ENCODE data around the gene PCF11. TPM values are rescaled to one million over a fixed set of nuclear protein-coding genes. Genes with fewer than 3 reads are reported as not detected.
"Not testable (repeated sequence)": the region's sequence is repeated elsewhere in the genome, so short reads cannot be mapped to it uniquely, and the experiment has no call there.

Gene PCF11
- total RNA-seq, 2 donors from 2014 or later = 73.4 to 114 TPM

DNA sequence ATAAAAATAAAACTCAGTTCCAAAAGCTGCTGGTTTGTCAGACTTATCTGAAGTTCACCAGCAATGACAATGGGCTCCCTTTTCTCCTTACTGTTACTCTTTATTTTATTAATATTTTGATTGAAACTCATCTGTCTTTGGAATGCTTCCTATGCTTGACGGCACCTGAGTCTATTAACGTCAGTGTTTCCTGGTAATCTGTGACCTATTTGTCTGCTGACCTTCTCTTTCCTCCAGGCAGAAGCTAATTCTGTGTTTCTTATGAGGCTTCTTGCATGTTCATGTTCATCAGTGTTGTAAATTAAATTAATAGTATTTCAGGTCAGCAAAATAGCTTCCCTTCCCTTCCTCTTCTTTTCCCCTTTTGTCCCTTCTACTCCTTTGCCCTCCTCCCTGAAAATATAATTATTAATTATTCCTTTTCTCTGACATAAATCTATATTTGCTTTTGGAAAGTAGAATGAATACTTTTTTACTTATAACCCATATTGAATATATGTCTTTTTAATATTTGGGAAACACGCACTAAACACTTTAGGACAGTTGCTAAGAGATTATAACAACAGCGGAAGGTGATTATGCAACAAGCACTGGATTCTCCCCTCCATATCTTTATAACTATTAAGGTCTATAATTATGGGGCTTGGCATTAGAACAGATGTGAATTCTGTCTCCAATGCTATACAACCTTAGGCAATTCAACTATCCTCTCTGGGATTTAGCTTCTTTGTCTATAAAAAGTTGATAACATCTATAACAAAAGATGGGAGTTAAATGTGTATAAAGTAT is 32.1 kb upstream of the PCF11 start:
- Histone ChIP-seq H3K27ac (no peak overlapping the region), H3K4me3 (no peak overlapping the region), H3K36me3 (no peaks in the 10 kb centered on the region), H3K9me3 (no peaks in the 10 kb centered on the region), H3K4me1 (ENCODE audit: control insufficient read depth in 1 of 2, low read depth in 2 of 2) (no peaks in the 10 kb centered on the region), H3K27me3 (replicated peaks; ENCODE audit: insufficient read depth) (no peaks in the 10 kb centered on the region)
- no peak for DNase-seq (ENCODE audit: low spot score)
- TF ChIP-seq, protein P1, sequence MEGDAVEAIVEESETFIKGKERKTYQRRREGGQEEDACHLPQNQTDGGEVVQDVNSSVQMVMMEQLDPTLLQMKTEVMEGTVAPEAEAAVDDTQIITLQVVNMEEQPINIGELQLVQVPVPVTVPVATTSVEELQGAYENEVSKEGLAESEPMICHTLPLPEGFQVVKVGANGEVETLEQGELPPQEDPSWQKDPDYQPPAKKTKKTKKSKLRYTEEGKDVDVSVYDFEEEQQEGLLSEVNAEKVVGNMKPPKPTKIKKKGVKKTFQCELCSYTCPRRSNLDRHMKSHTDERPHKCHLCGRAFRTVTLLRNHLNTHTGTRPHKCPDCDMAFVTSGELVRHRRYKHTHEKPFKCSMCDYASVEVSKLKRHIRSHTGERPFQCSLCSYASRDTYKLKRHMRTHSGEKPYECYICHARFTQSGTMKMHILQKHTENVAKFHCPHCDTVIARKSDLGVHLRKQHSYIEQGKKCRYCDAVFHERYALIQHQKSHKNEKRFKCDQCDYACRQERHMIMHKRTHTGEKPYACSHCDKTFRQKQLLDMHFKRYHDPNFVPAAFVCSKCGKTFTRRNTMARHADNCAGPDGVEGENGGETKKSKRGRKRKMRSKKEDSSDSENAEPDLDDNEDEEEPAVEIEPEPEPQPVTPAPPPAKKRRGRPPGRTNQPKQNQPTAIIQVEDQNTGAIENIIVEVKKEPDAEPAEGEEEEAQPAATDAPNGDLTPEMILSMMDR (IDR thresholded peaks at IDR 0.05) = no peak
- ATAC-seq (ENCODE audit: insufficient number of reproducible peaks, low FRiP score, low read depth) = no peak

DNA sequence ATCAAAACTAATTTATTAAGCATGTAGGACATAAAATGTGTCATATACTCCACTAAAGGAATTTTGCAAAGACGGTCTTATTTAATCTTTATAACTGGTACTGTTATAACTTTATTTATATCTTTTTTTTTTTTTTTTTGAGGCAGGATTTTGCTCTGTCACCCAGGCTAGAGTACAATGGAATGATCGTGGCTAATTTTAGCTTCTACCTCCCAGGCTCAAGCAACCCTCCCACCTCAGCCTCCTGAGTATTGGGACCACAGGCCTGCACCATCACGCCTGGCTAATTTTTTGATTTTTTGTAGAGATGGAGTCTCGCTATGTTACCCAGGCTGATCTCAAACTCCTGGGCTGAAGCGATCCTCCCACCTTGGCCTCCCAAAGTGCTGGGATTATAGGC is 31.4 kb upstream of the PCF11 start:
- TF ChIP-seq, protein P1 (IDR thresholded peaks at IDR 0.05) = no peak
- no peaks in the 10 kb centered on the region for H3K36me3 ChIP-seq
- H3K4me1 ChIP-seq (ENCODE audit: control insufficient read depth in 1 of 2, low read depth in 2 of 2) = no peaks in the 10 kb centered on the region
- ATAC-seq (ENCODE audit: insufficient number of reproducible peaks, low FRiP score, low read depth) (no peak), DNase-seq (ENCODE audit: low spot score) (no peak)
- H3K27ac ChIP-seq = no peak overlapping the region
- no peak overlapping the region for H3K4me3 ChIP-seq
- no peaks in the 10 kb centered on the region for H3K9me3 ChIP-seq
- H3K27me3 ChIP-seq (replicated peaks; ENCODE audit: insufficient read depth) = no peaks in the 10 kb centered on the region

DNA sequence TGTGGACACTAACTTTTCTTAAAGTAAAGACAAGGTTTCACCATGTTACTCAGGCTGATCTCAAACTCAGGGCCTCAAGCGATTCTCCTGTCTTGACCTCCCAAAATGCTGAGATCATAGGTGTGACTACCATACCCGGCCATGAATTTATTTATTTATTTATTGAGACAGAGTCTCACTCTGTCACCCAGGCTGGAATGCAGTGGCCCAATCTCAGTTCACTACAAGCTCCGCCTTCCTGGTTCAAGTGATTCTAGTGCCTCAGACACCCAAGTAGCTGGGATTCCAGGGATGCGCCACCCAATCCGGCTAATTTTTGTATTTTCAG is 29.7 kb upstream of the PCF11 start:
- Histone ChIP-seq H3K27me3 (replicated peaks; ENCODE audit: insufficient read depth) (no peaks in the 10 kb centered on the region), H3K4me1 (ENCODE audit: control insufficient read depth in 1 of 2, low read depth in 2 of 2) (no peaks in the 10 kb centered on the region), H3K27ac (no peak overlapping the region), H3K4me3 (no peak overlapping the region), H3K36me3 (no peaks in the 10 kb centered on the region), H3K9me3 (no peaks in the 10 kb centered on the region)
- ATAC-seq (ENCODE audit: insufficient number of reproducible peaks, low FRiP score, low read depth) = no peak
- TF ChIP-seq, protein P1 (IDR thresholded peaks at IDR 0.05) = no peak
- DNase-seq (ENCODE audit: low spot score) = no peak

DNA sequence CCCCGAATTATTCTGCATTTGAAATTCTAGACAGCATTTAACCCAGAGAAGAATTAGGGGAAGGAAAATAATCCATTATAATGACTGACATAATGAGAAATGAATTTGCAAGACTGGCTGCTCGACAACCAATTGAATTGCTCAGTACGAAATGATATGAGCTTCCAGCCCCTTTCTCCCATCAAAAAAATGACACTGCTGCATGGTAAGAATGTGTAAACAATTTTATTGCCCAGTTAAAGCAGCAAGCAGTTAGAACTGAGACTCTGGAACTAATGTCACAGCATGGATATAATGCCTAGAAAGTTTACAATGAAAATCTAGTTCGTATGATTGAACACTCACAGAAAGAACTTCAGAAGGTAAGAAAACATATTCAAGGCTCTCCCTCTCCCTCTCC is 24.7 kb upstream of the PCF11 start:
- Histone ChIP-seq H3K27me3 (replicated peaks; ENCODE audit: insufficient read depth) (no peaks in the 10 kb centered on the region), H3K4me3 (peak overlapping the region; percentile 39), H3K27ac (no peak overlapping the region), H3K4me1 (ENCODE audit: control insufficient read depth in 1 of 2, low read depth in 2 of 2) (no peaks in the 10 kb centered on the region), H3K9me3 (no peaks in the 10 kb centered on the region), H3K36me3 (no peaks in the 10 kb centered on the region)
- DNase-seq (ENCODE audit: low spot score) = no peak
- TF ChIP-seq, protein P1 (IDR thresholded peaks at IDR 0.05) = no peak
- ATAC-seq (ENCODE audit: insufficient number of reproducible peaks, low FRiP score, low read depth) = no peak

DNA sequence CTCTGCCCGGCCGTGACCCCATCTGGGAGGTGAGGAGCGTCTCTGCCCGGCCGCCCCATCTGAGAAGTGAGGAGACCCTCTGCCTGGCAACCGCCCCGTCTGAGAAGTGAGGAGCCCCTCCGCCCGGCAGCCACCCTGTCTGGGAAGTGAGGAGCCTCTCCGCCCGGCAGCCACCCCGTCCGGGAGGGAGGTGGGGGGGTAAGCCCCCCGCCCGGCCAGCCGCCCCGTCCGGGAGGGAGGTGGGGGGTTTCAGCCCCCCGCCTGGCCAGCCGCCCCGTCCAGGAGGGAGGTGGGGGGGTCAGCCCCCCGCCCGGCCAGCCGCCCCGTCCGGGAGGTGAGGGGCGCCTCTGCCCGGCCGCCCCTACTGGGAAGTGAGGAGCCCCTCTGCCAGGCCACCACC is 23.7 kb upstream of the PCF11 start:
- not testable (repeated sequence) for DNase-seq (ENCODE audit: low spot score)

DNA sequence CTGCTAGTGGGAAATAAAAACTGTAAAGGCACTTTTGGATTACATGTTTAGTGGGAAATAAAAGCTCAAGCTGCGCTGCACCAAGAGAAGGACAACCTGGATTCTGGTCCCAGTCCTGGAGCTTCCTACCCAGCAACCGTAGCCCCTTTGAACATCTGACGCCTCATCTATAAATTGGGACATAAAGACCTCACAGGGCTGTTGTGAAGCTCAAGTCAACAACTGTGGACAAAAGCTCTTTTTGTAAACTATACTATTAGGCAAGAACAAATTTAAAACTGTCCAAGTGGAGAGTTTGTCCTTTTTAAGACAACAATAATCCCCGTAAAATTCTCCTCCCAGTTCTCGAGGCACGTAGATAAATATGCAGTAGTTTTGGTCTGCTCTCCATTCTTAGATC is 17.6 kb upstream of the PCF11 start:
- Histone ChIP-seq H3K4me3 (no peak overlapping the region), H3K27ac (no peak overlapping the region), H3K9me3 (no peaks in the 10 kb centered on the region), H3K4me1 (ENCODE audit: control insufficient read depth in 1 of 2, low read depth in 2 of 2) (peaks cover 0 to 16% of the 10 kb centered on the region in 2 donors), H3K27me3 (replicated peaks; ENCODE audit: insufficient read depth) (no peaks in the 10 kb centered on the region), H3K36me3 (no peaks in the 10 kb centered on the region)
- no peak for ATAC-seq (ENCODE audit: insufficient number of reproducible peaks, low FRiP score, low read depth)
- no peak for DNase-seq (ENCODE audit: low spot score)
- TF ChIP-seq, protein P1 (IDR thresholded peaks at IDR 0.05) = no peak

More for the DNA sequence above, 23.7 kb upstream of the PCF11 start:
- ATAC-seq (ENCODE audit: insufficient number of reproducible peaks, low FRiP score, low read depth); H3K9me3 ChIP-seq; H3K27me3 ChIP-seq (replicated peaks; ENCODE audit: insufficient read depth); H3K4me1 ChIP-seq (ENCODE audit: control insufficient read depth in 1 of 2, low read depth in 2 of 2); H3K27ac ChIP-seq; H3K36me3 ChIP-seq; H3K4me3 ChIP-seq: not testable (repeated sequence)
